ENCODE data around the gene IRX5.

The IRX5 gene

DNA sequence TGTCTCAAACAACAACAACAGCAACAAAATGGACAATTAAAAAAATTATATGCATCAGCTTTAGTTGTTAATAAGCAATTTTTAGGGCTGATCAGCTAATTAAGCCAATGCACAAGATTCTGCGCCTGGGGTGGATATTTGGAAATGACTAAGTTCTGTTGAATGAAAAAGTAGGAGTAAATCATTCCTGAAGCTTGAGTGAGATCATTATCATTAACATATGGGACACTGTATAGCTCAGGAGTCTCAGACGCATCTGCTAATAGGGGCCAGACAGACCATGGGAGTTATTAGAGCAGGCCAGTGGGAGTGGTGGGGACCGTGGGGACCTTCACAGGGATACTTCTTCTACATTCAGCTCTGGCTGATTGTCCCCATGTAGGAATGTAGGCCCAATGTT lies 22.8 kb downstream of the IRX5 start:
- no peak for DNase-seq

DNA sequence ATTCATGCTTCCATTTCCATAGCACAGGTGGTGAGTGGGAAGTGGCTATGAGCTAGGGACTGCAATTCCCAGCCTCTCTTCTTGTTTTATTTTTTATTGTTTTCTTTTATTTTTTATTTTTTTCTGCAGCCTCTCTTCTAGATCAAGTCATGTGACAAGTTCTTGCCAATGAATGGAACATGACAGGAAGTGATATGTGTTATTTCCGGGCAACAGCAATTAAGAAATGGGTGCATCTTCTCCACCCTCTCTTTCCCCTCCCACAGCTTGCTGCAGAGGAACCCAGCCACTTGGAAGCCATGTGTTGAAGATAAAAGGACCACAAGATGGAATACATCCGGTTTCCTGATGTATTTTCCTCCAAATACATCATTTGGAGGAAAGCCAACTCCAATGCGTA lies 23.6 kb downstream of the IRX5 start:
- DNase-seq = no peak

DNA sequence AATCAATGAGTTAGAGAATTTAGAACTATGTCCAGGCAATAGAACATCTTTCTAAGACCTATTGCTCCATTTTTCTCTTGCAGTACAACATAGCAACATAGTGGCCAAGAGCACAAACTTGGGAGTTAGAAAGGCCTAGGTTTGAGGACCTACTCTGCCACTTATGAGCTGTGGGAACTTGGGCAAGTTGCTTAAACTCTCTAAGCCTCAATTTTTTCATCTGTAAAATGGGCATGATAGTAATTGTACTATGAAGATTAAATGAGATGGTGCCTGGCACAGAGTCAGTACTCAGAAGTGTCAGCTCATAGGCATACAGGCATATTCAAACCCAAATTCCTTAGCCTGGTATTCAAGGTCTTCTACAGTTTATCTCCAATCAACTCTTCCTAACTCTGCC lies 25.1 kb downstream of the IRX5 start:
- DNase-seq = no peak

DNA sequence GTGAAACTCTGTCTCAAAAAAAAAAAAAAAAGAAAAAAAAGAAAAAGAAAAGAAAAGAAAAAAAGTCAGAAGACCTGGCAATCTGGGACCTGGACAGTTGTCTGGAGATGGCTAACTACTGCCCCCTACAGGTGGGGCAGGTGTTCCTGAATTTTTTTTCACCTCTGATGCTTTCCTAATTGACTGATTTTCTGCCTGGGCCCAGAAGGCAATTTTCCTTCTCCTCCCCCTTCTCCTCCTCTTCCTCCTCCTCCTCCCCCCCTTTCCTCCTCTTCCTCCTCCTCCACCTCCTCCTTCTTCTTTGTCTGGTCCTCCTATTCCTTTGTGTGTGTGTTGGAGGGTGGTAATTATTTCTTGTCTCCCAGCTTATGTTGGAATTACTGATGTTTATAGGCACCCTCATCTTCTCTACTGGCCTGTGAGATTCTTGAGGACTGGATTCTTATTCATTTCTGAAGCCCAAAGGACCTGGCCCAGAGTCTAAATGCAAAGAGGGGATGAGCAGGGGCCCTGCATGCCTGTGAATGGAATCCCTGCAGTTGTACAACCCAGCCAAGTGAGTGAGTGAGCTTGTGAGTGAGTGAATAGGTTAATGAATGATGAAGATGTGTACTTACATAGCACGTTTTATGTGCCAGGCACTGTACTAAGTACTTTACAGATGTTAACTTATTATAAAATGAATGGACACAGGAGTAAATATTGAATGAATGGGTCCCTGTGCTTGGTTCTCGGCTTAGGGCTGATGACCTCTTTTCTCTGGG lies 26.9 kb downstream of the IRX5 start:
- peak; percentile 2 for DNase-seq

DNA sequence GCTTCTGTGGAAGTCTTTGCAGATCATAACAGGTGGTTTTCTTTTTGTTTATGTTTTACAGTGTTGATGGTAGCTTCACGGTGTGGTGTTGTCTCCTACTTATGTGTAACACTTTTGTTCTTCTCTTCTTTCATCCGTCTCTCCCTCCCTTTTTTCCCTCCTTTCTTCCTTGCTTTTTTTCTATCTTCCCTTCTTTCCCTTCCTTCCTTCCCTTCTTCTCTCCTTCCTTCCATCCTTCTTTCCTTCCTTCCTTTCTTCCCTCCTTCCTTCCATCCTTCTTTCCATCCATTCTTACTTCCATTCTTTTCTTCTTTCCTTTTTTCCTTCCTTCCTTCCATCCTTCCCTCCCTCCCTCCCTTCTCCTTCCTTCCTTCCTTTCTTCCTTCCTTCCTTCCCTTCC lies 31.4 kb downstream of the IRX5 start:
- no peak for DNase-seq

DNA sequence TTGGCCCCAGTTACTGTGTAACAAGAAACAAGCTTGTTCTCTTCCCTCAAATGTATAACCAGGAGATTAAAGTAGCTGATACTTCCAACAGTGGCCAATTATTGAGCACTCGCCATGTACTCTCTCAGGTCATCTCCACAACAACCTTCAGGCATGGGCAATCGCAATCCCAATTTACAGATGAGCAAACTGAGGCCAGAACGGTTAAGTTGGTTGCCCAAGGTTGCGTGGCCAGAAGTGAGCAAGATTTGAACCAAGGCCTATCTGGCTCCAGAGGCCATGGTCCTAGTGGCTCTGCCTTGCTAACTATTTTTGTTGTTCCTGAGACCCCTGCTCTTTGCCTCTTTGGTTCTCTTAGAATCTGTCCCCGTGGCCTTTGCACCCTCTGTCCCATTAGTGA lies 33.6 kb downstream of the IRX5 start:
- DNase-seq = no peak

DNA sequence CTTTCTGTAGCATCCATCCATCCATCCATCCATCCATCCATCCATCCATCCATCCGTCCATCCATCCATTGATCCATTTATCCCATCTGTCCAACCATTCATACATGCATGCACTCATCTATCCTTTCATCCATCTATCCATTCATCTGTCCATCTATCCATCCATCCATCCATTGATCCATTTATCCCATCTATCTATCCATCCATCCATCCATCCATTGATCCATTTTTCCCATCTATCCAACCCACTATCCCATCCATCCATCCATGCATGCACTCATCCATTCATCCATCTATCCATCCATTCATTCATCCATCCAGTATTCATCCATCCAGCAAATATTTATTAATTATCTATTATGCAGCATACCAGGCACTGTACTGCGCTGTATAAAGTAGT lies 34.8 kb downstream of the IRX5 start:
- DNase-seq = no peak

DNA sequence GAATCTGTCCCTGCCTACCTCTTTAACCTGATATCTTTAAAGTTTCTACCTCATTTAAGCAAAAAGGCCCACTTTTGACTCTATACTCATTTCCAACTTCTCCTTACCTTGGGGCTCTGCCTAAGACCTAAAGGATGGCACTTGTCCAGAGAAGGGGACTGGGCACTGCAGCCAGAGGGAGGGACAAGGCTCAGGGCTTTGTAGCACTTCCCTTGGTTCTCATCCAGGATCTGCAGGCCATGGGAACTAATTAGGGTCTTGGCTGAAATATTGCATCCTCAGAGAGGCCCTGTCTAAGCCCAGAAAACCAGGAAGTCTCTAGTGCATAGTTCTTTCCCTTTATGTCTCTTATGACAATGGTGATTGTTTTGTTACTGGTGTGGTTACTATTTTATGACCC lies 37.3 kb downstream of the IRX5 start:
- no peak for DNase-seq

DNA sequence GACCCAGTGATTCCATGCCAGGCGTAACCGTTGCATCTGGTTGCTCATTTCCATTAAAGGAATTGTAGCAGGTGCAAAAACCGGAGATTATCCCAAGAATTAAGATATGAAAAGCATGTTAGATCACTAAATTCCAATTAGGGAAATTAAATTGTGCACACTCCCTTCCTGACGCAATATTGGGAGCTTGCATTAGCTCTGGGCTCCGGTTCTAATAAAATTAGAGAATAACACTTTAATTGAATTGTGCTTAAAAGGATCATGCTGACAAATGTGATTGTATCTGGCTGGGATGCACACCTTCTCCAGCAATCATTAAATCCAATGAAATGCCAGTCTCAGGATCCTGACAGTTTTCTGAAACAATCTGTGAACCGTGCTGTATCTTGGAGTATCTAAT lies 38.1 kb downstream of the IRX5 start:
- no peak for DNase-seq

DNA sequence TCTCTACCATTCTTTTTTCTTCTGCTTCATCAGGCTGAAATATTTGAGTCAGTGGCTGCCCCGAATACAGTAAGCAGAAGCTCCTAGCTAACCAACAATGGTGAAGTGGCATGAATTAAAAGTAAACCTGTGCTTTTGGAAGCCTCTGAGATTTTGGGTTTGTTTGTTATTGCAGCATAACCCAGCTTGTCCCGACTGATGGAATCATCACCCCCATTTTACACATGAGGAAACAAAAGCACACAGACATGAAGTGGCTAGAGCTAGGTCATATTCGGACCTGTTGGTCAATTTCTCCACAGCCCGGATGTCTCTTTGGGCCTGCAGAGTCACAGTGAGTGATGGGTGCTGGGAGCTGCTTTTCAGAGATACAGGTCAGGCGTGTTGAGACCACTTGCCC lies 39.4 kb downstream of the IRX5 start:
- no peak for DNase-seq

DNA sequence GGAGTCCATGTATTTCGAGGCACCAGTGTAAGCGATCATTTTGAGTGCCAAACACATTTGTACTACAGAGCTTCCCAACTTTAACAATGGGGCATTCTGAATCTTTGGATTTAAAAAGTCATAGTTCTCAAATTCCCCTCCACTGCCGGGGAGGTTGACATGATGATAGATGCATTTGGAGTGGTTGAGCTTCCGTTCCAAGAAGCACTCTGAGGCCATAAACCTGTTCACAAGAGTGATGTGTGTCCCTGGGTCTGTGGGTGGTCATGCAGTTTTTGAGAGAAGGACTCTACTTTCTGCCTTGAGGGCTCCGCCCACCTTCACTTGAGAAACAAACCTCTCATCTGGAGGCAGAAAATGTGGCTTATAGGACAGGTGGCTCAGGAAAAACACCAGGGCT lies 43.7 kb downstream of the IRX5 start:
- DNase-seq = no peak

DNA sequence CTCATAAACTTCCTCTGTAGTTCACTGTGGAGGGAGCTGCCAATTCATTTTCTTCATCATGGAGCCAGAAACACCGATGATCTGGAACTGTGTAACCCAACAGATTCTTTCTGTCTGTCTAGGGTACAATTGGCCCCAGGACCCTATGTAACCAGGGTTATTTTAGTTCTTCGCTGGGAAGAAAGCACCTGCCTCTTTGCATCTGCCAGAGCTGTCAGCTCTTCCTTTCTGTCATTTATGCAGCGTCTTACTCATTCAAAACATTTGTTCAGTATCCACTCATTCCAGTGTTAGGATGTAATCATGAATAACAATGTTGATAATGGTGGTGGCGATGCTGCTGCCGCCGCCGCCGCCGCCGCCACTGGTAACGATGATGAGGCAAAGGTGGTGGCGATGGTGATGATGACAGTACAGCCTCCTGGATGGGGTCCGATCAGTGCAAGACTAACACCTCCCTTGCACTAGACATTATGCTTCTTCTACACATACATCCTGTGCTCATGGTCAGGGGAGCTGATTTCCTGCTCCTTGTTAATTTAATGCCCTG lies 46.1 kb downstream of the IRX5 start:
- DNase-seq = no peak

DNA sequence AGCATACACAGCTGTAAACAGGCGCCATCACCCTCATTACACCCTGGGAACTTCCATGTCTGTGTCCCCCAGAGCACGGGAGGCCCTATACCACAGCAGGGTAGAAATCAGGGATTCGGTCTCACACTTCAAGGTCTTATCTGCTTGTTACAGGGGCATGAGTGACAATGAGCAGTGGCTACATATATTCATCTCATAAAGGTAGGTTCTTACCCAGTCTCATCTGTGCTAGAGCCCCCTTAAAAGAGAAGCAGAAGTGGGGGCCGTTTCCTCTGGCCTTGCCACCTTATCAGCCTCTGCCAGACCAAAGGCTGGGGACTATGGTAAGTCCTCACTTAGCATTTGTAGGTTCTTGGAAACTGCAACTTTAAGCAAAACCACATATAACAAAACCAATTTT lies 46.5 kb downstream of the IRX5 start:
- no peak for DNase-seq

DNA sequence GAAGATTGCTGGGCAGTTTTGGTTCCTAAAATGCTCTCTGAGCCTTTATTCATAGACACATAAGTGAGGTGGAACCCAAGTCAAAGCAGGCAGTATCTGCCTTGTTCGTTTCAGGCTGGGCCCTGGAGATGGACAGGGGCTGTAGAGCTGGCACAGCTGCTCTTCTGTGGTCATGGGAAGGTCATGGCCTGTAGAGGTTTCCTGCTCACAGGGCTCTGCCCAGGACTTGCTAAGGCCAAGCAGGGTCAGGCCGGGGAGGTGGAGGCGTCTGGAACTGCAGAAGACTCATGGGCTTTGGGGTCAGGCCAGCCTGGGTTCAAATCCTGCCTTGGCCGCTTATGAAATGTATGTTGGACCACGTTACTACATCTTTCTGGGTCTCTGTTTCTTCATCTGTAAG lies 50.2 kb downstream of the IRX5 start:
- no peak for DNase-seq

All from GDM1 (cell line).